GM19099 (cell line): Measurements from ENCODE around the gene DCT.

Experiments
- POLR2A ChIP-seq: IDR thresholded peaks from 3 replicates; pipeline ENCODE4 v1.6.1; 2011; ENCODE audit warnings: low read depth; ENCODE audit not compliant: insufficient read length; ENCODE audit errors: extremely low read depth

DCT gene

DNA sequence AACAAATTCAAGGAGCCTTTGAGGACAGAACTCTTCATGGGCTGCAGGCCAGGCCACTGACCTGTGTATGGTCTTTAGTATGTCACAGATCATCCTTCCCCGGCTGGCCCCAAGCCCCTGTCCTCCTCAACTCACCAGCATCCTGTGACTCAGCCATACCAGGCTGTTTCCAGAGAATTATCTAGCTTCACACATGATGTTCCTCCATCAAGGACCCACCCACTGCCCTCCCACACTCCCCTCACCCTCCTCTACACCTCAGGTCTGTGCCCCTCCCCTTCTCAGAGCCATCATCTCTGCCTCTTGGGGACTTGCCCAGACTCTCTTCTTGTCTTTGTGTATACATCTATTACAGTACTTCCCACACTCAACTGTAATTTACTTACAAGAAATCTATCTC lies 14.7 kb downstream of the DCT start:
- TF ChIP-seq POLR2A: no peak

DNA sequence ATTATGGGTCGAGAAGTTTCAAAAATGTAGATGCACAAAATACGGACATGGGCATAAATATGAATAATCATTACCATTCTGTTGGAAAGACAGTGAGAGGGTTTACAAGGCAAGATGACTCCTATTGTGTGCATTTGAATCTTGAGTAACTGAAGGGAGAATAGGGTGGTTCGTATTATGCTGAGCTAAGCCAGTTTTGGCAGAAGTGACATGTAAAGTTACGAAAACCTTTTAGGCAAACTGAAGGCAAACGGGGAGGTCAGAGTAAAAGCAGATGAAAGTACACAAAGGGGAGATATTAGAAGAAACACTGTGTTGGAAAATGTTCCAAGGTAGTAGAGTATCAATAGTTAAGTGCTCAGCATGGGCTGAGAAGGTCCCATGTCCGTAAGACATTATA lies 16.8 kb downstream of the DCT start:
- TF ChIP-seq POLR2A: no peak

DNA sequence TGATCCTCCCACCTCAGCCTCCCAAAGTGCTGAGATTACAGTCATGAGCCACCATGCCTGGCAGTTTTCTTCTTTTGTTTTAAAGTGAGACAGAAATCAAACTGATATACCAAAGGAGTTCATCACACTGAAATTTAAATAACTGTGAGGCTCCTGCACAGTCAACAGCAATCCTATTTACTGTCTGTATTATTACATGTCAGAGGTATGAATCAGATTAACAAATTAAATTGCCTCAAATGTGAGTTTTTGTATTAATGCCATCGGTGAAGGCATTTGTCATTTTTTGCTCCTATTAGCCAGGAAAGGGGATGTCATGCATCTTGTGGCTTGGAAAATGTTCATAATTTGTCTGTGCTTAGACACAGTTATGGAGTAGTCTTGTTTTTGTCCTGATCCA lies 20.4 kb downstream of the DCT start:
- no peak for TF ChIP-seq POLR2A

DNA sequence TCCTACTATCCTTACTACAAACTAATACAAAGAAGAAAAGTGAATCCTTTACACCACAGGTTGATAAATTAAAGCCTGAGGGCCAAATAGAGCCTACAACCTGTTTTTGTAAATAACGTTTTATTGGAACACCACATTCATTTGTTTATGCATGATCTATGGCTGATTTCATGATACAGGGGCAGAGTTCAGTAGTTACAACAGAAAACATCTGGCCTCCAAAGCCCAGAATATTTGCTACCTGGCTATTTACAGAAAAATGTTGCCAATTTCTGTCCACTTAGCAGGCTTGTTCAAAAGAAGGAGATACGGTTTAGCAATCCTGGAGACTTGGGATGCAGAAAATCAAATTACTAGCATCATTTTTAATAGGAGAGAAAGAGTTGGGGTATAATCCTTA lies 24.1 kb downstream of the DCT start:
- no peak for TF ChIP-seq POLR2A

DNA sequence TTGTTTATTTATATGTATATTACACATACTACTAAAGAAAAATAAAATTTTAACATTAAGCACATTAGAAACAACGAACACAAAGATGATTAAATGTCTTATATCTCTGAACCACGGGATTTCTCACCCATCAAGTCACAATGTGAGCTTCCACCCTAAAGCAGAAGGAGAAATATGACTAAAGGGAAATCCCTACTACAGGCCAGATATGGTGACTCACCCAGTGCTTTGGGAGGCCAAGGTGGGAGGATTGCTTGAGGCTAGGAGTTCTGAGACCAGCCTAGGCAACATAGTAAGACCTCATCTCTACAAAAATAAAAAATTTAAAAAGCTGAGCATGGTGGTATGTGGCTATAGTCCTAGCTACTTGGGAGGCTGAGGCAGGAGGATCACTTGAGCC lies 24.6 kb downstream of the DCT start:
- TF ChIP-seq POLR2A: no peak

DNA sequence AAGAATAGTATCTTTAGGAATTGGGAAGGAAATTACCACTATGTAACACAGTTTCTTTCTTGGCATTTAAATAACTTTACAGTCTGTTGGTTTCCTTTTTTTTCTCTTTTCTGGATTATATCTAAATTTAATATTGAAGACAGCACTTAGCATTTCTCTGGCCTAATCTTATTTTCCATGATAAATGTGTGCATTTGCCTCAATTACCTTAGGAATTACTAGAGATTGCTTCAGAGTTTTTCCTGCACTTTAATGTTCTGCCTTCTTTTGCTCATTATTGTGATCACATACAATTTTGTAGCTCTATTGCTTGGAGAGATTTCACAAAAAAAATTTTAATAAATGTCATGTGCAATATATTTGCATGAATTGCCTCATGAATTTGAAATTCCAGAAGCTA lies 25.1 kb downstream of the DCT start:
- no peak for TF ChIP-seq POLR2A

DNA sequence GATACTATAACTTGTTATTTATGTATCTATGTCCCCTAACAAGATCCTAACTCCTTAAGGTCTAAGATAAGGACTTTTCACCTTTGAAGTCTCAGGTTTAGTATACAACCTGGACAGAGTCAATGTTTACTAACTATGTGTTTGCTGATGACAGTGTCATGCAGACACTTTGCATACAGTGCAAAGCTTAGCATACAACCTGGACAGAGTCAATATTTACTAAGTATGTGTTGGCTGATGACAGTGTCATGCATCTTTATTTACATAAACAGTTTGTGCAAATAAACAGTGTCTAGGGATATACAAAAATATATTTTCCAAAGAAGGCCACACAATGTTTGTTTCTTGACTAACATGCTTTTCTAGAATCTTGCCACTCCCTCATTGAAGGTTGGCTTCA lies 34.7 kb downstream of the DCT start:
- no peak for TF ChIP-seq POLR2A

DNA sequence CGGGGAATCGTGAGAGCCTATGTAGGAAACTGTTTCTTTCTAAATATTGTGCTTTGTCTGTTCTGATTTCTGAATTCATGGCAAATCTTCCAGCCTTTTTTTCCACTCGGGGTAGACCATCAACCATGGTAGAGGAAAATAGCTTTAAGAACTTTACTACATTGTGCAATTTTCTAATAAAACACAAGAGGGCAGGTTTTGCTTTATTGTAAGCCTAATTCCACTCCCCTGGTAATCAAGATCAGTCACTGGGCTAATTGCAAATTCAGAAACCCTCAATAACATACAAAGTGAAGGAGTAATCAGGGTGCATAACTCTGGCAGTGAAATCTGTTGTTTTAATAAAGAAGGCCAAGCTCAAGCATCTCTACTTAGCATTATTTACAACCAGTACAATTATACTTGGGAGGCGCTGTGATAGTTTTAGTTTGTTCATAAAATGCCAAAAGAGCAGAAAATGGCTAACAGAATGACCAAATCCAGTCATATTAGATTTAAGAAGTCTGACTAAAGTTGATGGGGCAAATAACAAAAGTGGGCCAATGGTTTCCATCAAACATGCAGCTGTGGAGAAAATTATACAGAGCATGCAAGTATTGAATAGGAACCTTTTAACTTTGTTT lies 43.8 kb downstream of the DCT start:
- TF ChIP-seq POLR2A: no peak

DNA sequence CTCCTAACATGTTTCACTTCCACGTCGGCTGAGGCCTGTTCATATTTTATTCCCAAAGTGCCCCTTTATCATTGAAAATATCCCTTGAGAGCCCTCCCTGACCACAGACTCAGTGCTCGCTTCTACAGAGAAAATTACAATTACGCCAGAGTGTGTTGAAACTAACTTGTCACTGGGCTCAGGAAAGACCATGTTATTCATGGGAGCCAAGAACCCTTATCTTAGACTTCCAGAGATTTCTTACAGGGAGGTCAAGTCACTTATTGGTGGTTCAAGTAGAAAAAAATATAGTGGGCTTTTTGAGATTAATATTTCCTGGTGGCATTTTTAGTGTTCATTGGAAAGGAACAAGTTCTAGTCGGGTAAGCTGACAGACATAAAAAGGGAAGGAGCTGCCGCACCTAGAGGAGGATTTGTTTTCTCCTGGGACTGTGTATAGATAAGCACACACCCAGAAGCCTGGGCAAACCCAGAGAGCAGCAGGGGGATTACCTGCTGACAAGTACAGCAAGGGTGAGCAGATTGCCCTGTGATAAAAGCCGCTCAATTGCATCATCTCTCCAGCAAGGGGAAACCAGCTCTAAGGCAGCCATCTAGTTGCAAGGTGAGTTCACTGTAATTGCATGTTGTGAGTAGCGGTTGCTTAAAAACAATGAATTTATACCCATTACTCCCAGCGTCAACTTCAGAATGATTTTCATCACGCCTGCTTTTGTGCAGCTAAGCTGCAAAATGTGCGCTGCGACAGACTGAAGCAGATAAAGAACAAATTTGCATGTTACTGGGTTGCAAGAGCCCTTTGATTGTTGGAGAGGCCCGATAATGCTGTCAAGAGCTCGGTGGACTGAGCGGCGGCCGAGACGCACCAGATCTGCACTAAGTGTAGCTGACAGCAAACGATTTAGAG lies 46.2 kb downstream of the DCT start:
- no peak for TF ChIP-seq POLR2A

DNA sequence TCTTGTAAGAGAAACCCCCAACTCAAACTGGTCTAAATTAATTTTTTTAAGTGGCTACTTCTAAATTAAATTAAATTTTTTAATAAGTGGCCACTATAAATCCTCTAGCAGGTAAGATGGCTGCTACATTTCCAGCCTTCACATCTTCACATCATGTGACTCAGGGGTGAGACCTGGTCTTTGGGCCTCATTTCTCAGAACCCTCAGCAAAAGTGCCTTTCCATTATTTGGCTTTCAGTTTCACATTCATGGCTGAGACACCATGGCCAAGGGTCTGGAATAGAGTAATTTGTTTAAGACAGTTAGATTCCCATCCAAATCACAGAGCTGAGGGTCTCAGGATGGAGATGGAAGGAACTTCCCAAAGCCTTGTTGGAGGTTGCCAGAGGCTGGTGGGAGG lies 47.5 kb downstream of the DCT start:
- TF ChIP-seq POLR2A: no peak

DNA sequence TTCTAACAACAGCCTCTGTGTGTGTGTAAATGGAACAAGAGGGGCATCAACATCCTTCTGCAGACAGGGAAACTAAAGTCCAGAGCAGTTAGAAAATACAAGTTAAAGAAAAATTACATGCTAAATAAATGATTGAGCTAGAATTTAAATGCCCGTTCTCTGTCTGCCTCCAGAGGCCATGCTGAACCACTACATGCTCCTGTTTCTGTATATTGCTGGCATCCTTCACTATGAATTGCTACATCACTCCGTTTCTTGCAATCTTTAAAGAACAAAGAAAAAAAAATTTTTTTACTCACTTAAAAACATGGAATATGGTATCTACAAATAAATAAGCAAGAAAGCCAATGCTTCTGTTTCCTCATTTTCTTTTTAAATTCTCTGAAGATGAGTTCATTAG lies 47.9 kb downstream of the DCT start:
- TF ChIP-seq POLR2A: no peak

DNA sequence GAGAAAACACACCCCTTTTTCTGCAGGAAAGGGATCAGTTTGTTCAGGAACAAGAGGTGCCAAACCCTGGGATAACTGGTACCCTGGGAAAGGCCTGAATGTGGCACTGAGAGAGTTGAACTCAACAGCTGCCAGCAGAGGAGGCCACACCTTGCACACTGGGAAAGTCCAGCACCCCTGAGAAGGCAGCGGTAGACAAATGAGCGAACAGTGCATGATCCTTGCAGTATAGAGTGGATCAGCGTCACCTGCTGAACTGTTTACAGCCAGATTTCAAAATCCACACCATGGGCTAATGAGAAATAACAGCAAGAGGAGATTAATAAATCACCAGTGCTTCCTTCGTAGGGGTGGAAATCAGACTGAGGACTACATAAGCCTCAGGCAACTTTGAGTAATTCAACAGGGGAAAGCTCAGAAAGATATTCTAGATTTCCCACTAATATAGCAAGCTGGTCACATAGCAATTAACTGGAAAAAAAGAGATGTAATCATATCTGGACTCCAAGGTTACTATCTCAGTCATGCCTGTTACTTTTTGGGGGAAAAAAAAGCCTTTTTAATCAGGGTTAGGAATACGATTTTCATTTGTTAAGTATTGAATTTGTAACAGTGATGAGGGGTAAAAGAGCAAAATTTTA lies 52.0 kb downstream of the DCT start:
- TF ChIP-seq POLR2A: no peak

DNA sequence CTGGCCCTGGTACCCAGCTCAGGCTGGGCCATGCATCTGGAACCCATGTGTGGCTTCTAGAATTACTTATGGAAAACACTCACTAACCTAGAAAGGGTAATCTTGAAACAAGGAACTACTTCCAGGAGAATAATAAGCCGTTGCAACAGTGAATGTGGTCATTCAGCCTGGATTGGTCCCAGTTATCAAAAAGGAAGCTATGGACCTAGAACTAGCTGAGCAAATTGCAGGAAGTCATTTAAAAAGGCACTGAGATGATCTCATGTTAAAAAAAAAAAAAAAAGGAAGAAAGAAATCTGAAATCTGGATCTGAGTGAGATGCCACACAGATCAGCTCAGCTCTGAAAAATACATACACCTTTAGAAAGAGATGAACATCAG lies 59.6 kb downstream of the DCT start:
- TF ChIP-seq POLR2A: no peak

DNA sequence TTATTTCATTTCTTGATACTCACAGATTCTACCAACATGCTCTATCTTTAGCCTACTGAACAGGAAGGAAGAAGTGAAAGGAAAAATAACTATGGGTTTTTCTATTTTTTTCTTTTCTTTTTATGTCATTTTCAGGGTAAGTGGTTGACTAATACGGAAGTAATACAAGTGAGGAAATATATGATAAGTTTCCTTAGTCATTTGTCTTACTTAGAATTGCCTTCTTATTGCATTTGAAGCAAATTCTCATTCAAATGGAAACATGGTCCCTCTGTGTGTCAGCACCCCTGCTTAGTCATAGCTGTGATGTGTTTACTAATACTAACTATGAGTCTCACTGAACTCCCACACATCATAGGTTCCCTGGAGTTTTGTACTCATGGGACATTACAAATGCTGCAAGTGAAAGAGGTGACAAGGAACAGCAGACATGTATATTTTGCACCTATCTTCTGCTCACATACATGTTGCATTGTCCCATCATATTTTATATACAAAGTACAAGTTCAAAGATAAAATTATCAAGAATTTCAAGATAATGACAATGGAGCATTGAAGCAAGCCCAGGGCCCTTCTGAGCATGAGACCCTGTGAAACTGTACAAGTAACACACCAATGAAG lies 60.1 kb downstream of the DCT start:
- no peak for TF ChIP-seq POLR2A

DNA sequence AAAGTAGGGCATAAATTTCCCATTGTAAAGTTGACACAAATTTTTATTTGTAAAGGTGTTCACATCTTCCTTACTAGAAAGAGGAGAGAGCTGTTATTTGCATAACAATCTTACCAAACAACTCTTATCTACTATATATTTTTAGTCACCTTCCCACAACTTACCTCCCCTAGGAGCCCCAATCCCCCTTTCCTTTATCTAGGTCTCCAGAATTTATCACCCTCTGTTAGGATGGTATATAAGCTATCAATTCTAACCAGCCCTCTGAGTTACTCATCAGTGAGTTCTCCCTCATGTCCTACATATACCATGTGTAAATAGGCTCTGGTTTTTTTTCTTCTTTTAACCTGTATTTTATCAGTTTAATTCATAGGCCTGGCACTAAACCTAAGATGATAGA lies 62.2 kb downstream of the DCT start:
- TF ChIP-seq POLR2A: no peak
